NCI-H2196 treated with DMSO at 0.1 percent for 48 hours (cell line): Measurements from ENCODE around the gene CAPZB.
A peak's percentile ranks its signal among the peaks of the same experiment; 100 is the strongest.

Experiments
- DNase-seq: peaks from one replicate; lab custom pipeline; 2025; ENCODE audit not compliant: unreplicated experiment; lab: John Stamatoyannopoulos, UW

CAPZB gene

GRCh38 chr1:19409477-19410341 is 75.6 kb downstream of the CAPZB start:
- no peak for DNase-seq

- DNase-seq: no peak
Observed at GRCh38 chr1:19407494-19408096, 77.7 kb downstream of the CAPZB start.

- DNase-seq: no peak
Observed at GRCh38 chr1:19406680-19407079, 78.7 kb downstream of the CAPZB start.

GRCh38 chr1:19405761-19406487 is 79.4 kb downstream of the CAPZB start:
- peak; percentile 76 for DNase-seq

GRCh38 chr1:19405195-19405760 is 80.1 kb downstream of the CAPZB start:
- peak; percentile 76 for DNase-seq

GRCh38 chr1:19404748-19405147 is 80.6 kb downstream of the CAPZB start:
- no peak for DNase-seq

- no peak for DNase-seq
Observed at GRCh38 chr1:19403256-19403655, 82.1 kb downstream of the CAPZB start.

GRCh38 chr1:19402031-19402813 is 83.1 kb downstream of the CAPZB start:
- no peak for DNase-seq

- DNase-seq: no peak
Observed at GRCh38 chr1:19401535-19401889, 83.8 kb downstream of the CAPZB start.

GRCh38 chr1:19400875-19401534 is 84.3 kb downstream of the CAPZB start:
- no peak for DNase-seq

- DNase-seq: no peak
Observed at GRCh38 chr1:19400192-19400611, 85.1 kb downstream of the CAPZB start.

- DNase-seq: no peak
Observed at GRCh38 chr1:19398309-19398760, 87.0 kb downstream of the CAPZB start.

- DNase-seq: no peak
Observed at GRCh38 chr1:19397217-19397945, 88.0 kb downstream of the CAPZB start.

- DNase-seq: no peak
Observed at GRCh38 chr1:19396280-19396679, 89.1 kb downstream of the CAPZB start.

GRCh38 chr1:19395678-19396192 is 89.6 kb downstream of the CAPZB start:
- no peak for DNase-seq

- DNase-seq: no peak
Observed at GRCh38 chr1:19393046-19393445, 92.3 kb downstream of the CAPZB start.

GRCh38 chr1:19392221-19392620 is 93.1 kb downstream of the CAPZB start:
- no peak for DNase-seq

- no peak for DNase-seq
Observed at GRCh38 chr1:19391596-19391981, 93.8 kb downstream of the CAPZB start.

GRCh38 chr1:19390901-19391595 is 94.3 kb downstream of the CAPZB start:
- peak; percentile 55 for DNase-seq
